ENCODE measurements around the gene CEBPZ.

The CEBPZ gene

GRCh38 chr2:37180006-37180639, 51.3 kb downstream of the CEBPZ start:
- DNase-seq: no peak

- no peak for DNase-seq
Measured at GRCh38 chr2:37173741-37174140, 57.7 kb downstream of the CEBPZ start.

GRCh38 chr2:37171624-37171950, 59.8 kb downstream of the CEBPZ start:
- DNase-seq: no peak

- peak; percentile 9 for DNase-seq
Measured at GRCh38 chr2:37168217-37168981, 63.0 kb downstream of the CEBPZ start.

DNA sequence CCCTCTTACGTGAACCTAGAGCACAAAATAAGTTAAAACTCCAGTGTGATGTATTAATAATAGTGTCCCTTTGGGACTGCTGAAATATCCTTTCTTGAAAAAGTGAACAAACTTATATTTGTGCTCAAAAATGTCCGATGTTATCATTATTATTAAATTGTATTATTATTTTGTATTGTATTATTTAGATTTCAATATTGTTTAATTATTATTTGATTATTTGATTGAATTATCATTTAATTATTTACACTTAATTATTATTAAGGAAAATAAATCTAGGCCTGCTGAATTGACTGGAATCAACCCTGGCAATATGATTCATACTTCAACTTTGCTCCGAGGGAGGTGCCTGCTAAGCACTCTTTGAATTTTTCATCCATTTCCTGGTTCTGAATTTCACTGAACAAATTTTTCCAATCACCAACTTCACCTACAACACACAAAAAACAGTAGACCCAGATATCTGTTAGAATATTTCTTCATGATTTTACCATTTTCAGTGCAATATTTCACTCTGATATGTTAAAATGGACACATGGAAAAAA, 63.7 kb downstream of the CEBPZ start:
- no peak for DNase-seq

GRCh38 chr2:37164757-37165156, 66.6 kb downstream of the CEBPZ start:
- no peak for DNase-seq

- DNase-seq: peak; percentile 77
Measured at GRCh38 chr2:37156857-37157714, 74.3 kb downstream of the CEBPZ start, which contains the start of gene EIF2AK2. Gene EIF2AK2 (minus strand): TSS chr2:37156980. CDS start chr2:37147806, 9,174 bp downstream.

DNA sequence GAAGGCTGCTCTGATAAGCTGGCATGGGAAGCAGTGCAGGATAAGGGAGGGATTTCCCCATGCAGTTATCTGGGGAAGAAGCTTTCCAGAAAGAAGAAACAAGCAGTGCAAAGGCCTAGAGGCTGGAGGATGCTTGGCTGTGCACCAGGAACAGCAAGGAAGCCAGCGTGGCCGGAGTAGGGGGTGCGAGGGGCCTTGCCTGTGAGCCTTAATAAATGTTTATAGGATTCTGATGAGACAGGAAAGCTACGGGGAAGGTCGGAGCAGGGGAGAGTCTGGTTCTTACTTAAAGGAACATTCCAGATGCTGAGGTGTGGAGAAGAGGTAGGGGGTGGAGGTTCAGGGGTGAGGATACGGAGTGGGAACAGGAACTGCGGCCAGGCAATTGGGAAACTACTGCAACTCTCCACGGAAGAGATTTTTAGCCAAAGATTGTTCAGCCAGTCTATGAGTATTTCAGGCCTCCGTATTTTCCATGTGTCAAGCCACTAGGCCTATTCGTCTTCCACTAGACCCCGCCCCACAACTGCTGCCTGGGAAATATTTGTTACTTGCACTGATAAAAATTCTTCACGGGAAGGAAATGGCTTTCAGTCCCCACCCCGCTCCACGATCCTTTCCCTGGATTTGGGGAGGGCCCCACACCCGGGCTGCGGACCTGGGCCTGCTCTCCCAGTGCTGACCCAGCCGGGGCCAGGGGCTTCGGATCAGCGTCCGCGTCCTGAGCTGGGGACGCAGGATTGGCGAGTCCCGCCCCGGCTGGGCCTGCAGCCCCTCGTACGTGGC, 75.1 kb downstream of the CEBPZ start:
- peak; percentile 38 for DNase-seq

DNA sequence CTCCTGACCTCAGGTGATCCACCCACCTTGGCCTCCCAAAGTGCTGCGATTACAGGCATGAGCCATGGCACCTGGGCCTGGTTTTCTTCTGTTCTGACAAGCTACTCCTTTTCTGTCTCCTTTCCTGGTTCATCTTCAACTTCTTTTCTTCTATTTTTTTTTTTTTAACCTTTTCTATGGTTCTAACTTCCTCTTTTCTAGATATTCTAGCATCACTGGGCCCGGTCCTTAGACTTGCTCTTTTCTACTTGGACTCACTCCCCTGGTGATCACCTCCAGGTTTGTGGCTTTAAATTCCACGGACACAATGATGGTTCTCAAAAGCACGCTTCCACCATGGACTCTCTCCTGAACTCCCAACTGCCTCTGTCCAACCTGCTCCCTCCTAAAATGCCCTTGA, 76.6 kb downstream of the CEBPZ start:
- DNase-seq: no peak

GRCh38 chr2:37153224-37153623, 78.2 kb downstream of the CEBPZ start:
- no peak for DNase-seq

Data from T1000 (cell line).